Suprapubic skin (tissue), 4 donors: ENCODE data around the gene OTC.

Experiments used
- CTCF ChIP-seq, 2 donors: fragments of 200-600 bp in 1 of 2; fragments of 450-650 bp in 1 of 2; sonication (generic) in 1 of 2; IDR thresholded peaks; one replicate each; pipeline ENCODE4 v1.5.1; 2016 to 2019; ENCODE audit warnings: antibody characterized with exemption in 2 of 2, mild to moderate bottlenecking in 1 of 2, moderate library complexity in 1 of 2
- EP300 ChIP-seq: sonication (generic); formaldehyde crosslinking; IDR thresholded peaks from one replicate; pipeline ENCODE4 v1.6.1; 2017; ENCODE audit warnings: antibody characterized with exemption
- POLR2A ChIP-seq, 2 donors: fragments of 450-650 bp; IDR thresholded peaks; one replicate each; pipeline ENCODE4 v1.6.1; 2017; ENCODE audit warnings: antibody characterized with exemption in 2 of 2, mild to moderate bottlenecking in 2 of 2, moderate library complexity in 2 of 2
- POLR2AphosphoS5 ChIP-seq, 3 donors: sonication (generic); formaldehyde crosslinking; IDR thresholded peaks; one replicate each; pipeline ENCODE4 v1.6.1; 2017; ENCODE audit warnings: antibody characterized with exemption in 3 of 3

- TF ChIP-seq CTCF (IDR thresholded peaks at IDR 0.05) (no peak), POLR2AphosphoS5 (IDR thresholded peaks at IDR 0.05) (no peak), EP300 (no peak), POLR2A (IDR thresholded peaks at IDR 0.05) (no peak)
Measured at GRCh38 chrX:38351346-38351745, 1.1 kb upstream of the OTC start.
